ENCODE results near the gene MRGPRE.

MRGPRE gene

DNA sequence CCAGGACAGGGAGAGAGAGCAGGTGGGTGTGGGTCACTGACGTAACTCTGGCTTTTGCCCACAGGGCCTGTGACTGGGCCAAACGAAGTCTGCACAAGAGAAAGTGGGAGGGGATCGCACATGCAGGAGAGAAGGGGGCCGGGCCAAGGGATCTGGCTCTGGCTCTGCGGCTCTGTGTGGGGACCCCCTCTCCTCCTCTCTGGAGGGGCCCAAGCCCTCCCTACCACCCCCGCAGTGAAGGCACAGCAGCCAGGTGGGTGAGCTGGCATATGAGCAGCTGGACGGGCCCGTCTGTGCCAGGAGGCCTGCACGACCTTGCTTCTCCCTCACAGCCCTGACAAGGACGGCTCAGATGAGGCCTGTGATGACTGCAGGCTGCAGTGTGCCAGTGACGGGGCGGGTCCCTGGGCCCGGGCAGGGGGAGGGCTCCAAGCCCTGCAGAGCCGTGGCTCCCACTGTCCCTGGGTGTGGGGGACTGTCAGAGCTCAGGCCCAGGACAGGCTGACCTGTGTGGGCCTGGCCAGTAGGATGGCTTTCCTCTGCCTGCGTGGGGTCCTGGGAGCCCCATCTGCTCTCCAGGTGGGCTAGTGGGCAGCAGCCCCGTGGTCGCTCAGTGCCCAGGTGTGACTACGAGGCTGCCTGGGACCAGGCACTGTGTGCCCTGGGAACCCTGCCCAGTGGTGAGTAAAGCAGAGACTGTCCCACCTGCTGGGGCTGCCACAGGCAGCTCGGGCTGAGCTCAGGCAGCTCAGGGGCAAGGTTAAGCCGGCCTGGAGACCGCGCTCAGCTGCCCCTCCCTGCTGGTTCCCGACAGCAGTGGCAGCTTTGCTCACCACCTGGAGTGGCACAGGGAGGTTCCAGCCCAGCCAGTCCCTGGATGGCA lies 35.8 kb downstream of the MRGPRE start:
- no peak for DNase-seq

DNA sequence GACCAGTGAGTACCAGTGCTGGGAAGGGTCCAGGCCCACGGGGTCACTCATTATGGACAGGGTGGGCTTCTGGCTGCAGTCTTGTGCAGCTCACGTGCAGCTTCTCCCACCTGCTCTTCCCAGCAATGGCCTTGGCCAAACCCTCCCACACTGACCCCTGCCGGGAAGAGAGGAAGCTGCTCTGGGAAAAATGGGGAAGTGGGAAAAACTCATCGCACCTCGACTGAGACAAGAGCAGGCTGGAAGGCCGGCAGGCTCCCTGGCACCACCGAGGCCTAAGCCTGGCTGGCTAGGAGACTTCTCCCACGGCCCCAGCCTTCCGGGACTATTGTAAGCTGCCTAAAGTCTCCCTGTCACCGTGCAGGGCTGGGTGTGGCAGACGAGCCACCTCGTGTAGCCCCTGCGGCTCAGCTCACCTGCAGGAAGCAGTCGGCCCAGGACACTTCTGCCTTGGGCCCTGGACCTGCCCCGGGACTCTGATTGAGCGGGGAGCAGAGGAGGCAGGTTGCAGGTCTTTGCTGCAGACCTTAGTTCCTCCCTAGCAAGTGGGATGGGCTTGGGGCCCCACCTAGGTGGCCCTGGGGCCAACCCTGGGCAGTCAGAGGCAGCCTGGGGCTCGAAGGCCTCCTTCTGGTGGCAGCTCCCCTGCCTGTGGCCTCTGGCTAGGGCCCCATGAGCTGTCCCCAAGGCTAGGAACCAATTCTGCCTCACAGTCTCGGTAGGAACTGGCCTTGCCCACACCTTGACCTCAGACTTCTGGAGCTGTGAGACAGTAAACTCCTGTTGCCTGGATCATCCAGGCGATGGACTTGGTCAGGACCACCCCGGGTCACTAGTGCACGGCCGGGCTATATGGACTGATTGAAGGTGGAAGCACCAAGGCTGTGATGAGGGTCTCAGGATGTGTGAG lies 36.7 kb downstream of the MRGPRE start:
- no peak for DNase-seq

DNA sequence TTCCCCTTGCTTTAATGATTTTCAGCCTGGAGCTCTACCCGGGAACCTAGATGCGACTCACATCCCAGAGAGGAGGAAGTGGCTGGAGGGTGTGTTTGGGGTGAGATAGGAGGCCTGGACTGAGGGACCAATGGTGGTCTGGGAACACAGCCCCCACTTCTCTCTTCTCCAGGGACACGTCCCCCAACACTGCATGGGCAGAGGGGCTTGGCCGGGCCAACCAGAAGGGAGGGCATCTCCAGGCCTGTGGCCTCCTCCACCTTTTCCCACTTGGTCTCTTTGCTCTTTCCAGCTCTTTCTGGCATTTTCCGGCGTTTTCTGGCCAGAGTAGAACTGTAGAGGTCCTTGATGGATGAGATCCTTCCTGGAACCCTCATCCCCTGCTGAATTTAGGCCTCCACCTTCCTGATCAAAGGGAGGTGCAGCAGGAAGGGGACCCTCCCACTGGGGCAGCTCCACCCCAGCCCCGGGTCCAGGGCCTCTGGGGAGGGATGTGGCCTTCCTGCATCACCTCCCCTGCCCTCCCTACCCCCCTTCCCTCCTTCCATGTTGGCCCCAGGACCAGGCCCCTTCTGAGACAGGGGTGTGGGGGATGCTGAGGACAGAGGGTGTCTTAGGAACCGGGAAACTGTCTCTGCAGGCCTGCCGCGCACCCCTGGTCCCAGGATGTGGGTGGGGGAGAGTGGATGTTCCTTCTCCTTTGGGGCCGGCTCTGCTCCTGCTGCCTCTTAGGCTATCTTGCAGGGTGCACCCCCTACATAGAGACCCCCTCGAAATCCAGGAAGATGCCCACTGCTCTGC lies 38.0 kb downstream of the MRGPRE start:
- DNase-seq = no peak

DNA sequence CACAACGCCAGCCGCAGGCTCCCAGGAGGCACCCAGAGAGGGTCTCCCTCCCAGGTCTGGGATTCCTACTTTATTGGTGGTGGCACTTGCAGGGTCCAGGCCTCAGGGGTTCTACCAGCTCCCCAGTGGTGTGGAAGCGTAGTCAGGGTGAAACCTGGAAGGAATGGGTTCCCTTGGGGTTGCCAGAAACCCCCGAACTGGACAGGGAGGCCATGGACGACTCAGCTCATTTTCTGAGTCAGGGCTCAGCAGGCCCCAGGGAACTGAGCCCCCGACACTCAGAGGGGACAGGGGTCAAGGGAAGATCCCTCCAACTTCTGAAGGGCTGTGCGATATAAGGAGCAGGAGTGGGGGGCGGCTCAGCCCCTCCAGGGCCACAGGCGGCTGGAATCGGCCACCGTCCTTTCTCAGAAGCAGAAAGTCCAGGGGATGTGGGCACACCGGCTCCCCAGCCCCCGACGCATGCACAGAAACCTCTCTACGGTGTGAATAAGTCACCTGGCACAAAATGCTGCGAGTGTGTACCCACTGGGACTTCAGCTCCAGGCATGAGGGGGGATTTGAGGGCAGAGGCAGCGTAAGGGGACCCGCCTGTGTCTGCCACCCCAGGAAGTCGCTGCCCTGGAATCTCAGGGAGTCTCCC lies 38.7 kb downstream of the MRGPRE start:
- DNase-seq = no peak

DNA sequence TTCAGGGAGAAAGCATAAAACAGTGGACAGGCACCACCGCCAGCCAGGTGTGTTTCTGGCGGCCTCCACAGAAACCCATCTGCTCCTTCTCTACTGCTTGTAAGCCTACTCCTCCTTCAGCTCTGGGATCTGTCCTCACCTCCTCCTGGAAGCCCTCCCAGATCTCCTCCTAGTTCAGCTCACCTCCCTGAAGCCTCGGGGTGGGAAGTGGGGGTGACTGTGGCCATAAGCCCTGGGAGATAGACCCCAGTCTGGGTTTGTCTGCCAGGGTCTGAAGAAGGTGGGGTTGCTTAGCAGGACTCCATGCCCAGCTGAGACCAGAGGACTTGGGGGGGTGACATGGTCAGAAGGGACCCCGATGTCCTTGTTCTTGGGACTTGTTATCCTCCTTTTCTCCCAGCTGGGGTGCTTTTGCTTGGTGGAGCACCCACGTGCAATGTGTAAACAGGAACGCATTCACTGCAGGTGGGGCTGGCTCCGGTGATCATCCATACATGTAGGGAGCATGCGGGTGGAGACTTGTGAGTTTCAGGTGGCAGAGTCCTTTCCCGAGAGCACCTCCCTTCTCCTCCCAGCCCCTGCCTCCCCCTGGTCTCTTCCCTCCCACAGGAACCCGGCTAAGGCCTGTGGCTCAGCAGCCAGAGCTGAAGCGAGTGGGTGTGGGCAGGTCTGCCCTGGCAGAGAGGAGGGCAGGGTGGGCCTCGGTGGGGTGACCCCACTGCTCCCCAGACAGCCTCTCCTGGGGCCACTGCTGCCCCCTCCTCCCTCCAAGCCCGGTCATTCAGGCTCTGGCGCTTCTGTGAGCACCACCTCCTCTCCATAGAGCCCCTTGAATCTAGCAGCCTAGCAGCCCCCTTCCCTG lies 39.5 kb downstream of the MRGPRE start:
- no peak for DNase-seq

DNA sequence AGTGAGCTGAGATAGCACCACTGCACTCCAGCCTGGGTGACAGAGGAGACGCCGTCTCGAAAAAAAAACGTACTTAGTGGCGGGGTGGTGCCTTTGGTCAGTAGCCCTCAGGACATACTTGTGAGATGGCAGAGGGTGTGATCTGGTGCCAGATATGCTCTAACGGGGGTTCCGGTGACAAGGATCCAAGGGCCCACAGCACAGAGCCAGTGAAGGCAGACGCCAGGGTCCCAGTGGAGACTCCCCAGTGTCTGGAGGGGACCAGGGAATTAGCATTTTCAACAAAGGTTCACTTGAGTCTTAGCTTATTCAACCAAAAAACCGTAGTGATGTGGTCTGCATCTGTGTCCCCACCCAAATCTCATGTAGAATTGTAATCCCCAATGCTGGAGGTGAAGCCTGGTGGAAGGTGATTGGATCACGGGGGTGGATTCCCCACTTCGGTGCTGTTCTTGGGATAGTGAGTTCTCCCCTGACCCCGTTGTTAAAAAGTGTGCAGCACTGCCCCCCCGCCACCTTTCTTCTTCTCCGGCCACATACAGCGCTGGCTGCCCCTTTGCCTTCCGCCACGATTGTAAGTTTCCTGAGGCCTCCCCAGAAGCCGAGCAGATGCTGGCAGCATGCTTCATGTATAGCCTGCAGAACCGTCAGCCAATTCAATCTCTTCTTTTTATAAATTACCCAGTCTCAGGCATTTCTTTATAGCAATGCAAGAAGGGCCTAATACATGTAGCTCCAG lies 40.5 kb downstream of the MRGPRE start:
- no peak for DNase-seq

DNA sequence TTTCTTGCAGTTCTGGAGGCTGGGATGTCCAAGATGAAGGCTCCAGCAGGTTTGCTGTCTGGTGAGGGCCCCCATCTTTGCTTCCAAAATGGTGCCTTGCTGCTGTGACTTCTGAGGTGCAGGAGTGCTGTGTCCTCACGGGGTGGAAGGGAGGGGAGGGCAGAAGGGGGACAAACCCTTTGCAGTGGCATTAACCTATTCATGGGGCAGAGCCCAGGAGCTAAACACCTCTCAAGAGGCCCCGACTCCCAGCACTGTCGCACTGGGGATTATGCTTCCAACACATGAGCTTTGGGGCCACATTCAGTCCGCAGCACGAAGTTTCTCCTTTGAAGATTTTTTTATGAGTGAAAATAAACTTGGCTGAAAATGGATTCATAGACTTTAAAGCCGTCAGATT lies 41.6 kb downstream of the MRGPRE start:
- DNase-seq = no peak

DNA sequence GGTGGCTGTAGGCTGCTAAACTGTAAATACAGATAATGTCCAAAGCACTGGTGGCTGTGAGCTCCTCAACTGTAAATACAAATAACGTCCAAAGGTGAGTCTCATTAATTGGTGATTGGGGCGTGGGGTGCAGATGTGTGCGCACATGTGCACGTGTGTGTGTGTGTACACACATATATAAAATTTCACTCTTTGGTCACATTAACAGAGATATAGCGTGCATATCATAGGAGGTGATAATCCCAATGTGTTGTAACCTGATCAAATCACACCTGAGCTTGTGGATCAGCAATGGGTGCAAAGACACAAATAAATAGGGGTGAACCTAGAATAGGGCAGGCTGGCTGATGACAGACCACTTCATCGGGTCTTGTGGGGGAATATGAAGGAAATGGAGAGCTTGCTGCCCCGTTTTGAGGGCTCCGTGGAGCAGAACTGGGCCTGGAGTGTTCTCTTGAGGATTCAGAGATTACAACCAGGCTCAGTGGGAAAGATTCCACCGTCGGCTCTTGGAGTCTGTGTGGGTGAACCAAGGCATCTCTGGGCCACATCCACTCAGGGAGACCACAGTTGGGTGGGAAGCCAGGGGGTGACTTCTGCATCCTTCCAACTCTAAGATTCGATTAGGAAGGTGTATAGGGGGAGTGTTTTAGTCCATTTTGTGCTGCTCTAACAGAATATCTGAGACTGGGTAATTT lies 42.2 kb downstream of the MRGPRE start:
- no peak for DNase-seq

DNA sequence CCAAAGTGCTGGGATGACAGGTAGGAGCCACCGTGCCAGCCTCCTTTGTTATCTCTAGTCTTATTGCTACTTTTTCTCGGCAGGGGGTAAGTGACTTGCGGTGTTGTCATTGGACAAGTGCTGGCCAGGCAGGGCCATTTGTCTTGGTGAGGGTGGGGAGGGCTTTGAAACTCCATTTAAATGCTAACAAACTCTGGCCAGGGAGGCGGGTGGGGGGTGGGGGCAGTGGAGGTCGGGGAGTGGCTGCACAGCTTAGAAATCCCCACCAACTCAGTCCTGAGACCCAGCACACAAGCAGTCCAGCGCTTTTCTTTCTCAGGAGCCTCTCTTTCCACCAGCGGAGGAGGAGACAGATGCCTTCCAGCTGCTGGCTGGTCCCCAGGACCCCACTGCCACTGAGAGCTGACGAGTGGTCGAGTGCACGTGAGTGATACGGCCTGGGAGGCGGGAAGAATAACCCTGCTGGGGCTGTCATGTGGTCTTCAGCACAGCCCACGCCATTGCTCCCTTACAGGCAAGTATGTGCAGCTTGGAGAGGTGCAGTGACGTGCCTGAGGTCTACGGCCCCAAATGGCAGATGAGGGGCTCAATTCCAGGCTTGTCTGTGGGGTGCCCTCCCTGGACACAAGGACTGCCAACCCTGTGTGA lies 42.9 kb downstream of the MRGPRE start:
- no peak for DNase-seq

DNA sequence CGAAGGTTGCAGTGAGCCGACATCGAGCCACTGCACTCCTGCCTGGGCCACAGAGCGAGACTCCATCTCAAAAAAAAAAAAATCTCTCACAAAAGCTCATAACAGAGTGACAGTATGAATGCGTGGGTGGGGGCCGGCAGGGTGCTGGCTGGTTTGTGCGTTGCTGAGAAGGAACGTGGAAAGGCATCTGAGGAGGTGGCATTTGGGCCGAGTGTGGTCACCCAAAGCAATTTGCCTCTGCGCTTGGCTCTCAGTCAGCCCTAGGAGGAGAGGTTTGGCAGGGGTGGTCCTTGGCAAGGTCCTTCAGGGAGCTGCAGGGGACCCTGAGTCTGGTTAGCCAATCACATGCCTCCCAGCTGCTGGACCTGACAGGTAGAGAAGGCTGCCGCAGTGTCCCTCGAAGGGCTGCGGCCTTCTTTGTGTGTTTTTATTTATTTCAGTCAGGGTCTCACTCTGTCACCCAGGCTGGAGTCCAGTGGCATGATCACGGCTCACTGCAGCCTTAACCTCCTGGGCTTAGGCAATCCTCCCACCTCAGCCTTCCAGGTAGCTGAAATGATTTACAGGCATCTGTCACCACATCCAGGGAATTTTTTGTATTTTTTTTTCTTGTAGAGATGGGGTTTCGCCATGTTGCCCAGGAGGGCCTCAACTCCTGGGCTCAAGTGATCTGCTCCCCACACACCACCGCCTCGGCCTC lies 43.6 kb downstream of the MRGPRE start:
- no peak for DNase-seq

DNA sequence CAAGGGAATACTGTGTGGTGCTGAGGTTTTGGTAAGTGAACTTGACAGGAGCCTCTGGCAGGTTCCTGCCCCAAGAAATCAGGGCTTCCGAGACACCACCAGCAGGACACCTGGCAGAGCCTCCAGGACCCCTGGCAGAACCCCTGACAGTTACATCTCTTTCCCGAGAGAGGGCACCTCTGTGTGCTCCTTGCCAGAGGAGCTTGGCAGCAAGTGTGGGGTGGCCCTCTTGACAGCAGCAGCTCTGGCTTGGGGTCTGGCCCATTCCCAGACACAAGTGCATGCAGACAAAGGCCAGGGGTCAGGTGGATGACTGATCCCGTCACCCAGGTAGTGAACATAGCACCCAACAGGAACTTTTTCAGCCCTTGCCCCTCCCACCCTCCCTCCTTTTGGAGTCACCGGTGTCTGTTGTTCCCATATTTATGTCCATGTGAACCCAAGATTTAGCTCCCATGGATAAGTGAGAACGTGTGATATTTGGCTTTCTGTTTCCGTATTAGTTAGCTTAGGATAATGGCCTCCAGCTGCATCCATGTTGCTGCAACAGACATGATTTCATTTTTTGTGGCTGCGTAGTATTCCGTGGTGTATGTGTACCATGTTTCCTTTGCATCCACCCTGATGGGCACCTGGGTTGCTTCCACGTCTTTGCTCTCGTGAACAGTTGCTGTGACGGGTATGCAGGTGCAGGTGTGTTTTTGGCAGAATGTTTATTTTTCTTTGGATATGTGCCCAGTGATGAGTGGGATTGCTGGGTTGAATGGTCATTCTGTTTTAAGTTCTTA lies 45.9 kb downstream of the MRGPRE start:
- no peak for DNase-seq

DNA sequence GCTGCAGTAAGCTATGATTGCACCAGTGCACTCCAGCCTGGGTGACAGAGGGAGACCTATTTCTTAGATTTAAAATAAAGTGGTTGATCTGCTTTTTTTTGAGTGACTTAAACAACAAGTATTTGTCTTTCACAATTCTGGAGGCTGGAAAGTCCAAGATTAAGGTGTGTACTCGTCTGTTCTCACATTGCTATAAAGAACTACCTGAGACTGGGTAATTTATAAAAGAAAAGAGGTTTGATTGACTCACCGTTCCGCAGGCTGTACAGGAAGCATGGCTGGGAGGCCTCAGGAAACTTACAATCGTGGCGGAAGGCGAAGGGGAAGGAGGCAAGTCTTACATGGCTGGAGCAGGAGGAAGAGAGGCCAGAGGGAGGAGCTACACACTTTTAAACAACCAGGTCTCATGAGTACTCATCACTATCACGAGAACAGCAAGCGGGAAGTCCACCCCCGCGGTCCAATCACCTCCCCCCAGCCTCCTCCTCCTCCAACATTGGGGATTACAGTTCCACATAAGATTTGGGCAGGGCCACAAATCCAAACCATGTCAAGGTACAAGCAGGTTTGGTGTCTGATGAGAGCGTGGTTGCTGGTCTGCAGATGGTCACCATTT lies 47.4 kb downstream of the MRGPRE start:
- no peak for DNase-seq

DNA sequence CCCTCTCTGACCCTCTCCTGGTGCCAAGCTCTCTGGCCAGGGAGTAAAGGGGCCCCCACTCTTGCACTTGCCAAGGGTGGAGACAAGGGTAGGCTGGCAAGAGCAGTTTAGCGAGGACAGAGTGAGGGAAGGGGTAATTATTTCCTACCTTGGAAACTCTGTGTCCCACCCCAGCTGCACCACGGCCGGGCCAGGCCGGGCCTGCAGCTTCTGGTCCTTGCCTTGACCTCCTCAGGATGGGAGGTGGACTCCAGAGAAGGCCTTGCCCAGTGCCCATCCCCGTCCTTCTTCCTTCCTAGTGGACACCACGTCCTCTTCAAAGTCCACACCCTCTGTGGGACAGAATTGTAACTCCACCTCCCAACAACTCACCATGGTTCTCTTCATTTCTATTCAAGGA lies 48.7 kb downstream of the MRGPRE start:
- no peak for DNase-seq

DNA sequence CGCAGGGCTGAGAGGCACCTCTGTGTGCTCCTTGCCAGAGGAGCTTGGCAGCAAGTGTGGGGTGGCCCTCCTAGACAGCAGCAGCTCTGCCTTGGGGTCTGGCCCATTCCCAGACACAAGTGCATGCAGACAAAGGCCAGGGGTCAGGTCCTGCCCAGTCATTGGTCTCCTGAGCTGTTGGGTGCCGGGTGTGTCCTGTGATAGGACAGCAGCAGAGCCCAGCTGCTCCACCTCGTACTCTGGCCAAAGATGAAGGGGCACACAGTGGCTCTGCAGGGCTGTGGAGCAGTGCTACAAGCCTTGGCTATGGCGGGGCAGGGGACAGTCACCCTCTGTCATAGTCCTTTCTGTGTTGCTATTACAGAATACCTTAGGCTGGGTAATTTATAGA lies 49.8 kb downstream of the MRGPRE start:
- DNase-seq = no peak

DNA sequence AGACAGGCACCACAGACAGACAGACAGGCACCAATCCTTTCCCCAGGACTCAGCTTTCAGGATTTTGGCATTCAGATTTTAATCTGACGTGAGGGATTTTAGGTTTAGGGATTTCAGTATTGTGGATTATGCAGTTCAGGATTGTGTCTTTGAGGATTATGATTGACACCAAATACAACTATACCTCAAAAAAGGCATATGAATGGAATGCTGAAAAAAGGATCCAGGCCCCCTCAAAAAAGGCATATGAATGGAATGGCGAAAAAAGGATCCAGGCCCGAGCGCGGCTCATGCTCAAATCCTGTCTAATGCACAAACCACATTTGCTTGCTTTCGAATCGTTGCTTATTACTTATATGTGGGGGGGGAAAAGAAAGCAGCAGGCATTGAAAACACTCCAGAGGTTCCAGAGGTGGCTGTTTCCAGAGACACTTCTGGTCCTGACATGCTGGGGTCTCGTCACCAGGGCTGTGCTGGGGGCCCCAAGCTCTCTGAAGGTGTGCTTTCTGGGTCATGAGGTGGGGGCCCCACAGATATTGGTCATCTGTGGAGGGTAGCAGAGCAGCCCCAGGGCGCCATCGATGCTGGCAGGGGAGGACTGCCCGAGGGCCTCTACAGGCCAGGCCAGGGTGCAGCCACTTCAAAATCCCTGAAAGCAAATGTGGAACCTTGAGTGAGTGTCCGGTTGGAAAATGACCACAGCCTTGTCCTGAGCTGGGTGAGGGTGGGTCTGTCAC lies 50.3 kb downstream of the MRGPRE start:
- DNase-seq = no peak

DNA sequence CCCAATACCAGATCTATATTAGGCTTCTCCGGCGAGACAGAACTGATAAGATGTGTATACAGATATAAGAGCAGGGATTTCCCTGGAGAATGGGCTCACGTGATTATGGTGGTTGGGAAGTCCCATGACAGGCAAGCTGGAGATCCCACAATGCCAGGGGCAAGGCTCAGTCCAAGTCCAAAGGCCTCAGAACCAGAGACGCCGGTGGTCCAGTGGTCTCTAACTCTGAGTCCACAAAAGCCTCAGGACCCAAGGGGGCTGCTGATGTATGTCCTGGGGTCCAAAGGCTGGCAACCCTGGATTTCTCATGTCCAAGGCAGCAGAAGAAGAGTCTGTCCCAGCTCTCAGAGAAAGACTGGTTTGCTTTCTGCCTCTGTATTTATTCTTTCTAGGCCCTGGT lies 51.3 kb downstream of the MRGPRE start:
- DNase-seq = no peak

DNA sequence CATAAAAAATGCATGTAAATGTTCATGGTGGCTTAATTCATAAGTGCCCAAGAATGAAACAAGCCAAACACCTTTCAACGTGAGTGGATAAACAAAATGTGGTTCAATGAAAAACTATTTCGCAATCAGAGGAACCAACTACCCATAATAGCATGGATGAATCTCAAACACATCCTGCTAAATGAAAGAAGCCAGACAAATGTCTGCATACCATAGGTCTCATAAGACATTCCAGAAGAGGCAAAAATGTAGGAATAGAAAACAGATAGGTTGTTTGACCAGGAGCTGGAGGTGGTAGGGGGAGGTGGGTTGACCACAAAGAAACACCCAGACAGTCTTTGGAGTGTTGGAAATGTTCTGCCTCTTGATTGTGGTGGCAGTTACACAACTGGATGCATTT lies 53.9 kb downstream of the MRGPRE start:
- no peak for DNase-seq
